Kidney (tissue), 14 donors: ENCODE data around the gene PTH2R. TPM values are rescaled to one million over a fixed set of nuclear protein-coding genes. Genes with fewer than 3 reads are reported as not detected.
"Not testable (repeated sequence)": the region's sequence is repeated elsewhere in the genome, so short reads cannot be mapped to it uniquely, and the experiment has no call there.

Source experiments
- DNase-seq, 5 donors: peaks; one replicate each; pipeline ENCODE4 v3.0.0-alpha.2; 2013 to 2020
- FAIRE-seq: peaks from 2 replicates; lab custom pipeline; 2012; peaks lifted over from hg19 to GRCh38; lab: Jason Lieb, UNC
- H3K27ac ChIP-seq, 2 donors: one replicate each; pipeline ENCODE4 v1.7.0; 2013; ENCODE audit warnings: low read depth in 2 of 2, low read length in 2 of 2, inconsistent platforms in 1 of 2
- H3K27me3 ChIP-seq: one replicate; pipeline ENCODE4 v1.7.1; 2013; ENCODE audit warnings: low read length, inconsistent platforms; ENCODE audit not compliant: control insufficient read depth, insufficient read depth
- H3K36me3 ChIP-seq, 3 donors: one replicate each; pipeline versions ENCODE4 v1.7.0 to v1.7.1; 2013; ENCODE audit warnings: low read length in 3 of 3, control low read depth in 1 of 3, inconsistent platforms in 1 of 3; ENCODE audit not compliant: insufficient read depth in 3 of 3, control insufficient read depth in 2 of 3
- H3K4me1 ChIP-seq, 3 donors: one replicate each; pipeline versions ENCODE4 v1.7.0 to v1.7.1; 2013; ENCODE audit warnings: low read length in 3 of 3, inconsistent platforms in 1 of 3, low read depth in 1 of 3; ENCODE audit not compliant: control insufficient read depth in 2 of 3, insufficient read depth in 2 of 3
- H3K4me3 ChIP-seq, 3 donors: one replicate each; pipeline versions ENCODE4 v1.7.0 to v1.8.1; 2013; ENCODE audit warnings: low read length in 3 of 3, control low read depth in 1 of 3, inconsistent platforms in 1 of 3
- H3K9ac ChIP-seq, 3 donors: one replicate each; pipeline versions ENCODE4 v1.7.0 to v1.7.1; 2013; ENCODE audit warnings: low read length in 3 of 3, control low read depth in 1 of 3, inconsistent platforms in 1 of 3
- H3K9me3 ChIP-seq, 3 donors: one replicate each; pipeline versions ENCODE4 v1.7.0 to v1.7.1; 2013; ENCODE audit warnings: low read length in 3 of 3, control low read depth in 1 of 3, inconsistent platforms in 1 of 3; ENCODE audit not compliant: control insufficient read depth in 2 of 3, insufficient read depth in 1 of 3
- intact Hi-C: fragments of 100-400 bp; cut with DNase I; formaldehyde crosslinking; loops from one replicate; pipeline ENCODE4 v1.11.1; 2022
- polyA plus RNA-seq: library from polyadenylated mRNA; stranded (reverse); fragments of 350-450 nt; fragmentation: Illumina TruSeq; extraction: RNeasy Lipid Tissue Mini Kit (QIAGEN cat#74804); gene quantifications from one replicate; pipeline ENCODE4 v1.2.3, GENCODE V29; 2014; ENCODE audit warnings: low read depth, low replicate concordance; ENCODE audit not compliant: insufficient read depth
- total RNA-seq: library from RNA; stranded (reverse); fragmentation: NEBNext Ultra II Directional; extraction: Animal tissue kit (Norgen Biotek cat#: 25700); gene quantifications from one replicate; pipeline ENCODE4 v1.2.1, GENCODE V29; 2021
- TF ChIP-seq, protein P1 (sequence below): IDR thresholded peaks from 3 replicates; pipeline ENCODE4 v1.5.1; 2012; ENCODE audit warnings: mild to moderate bottlenecking, moderate library complexity, borderline replicate concordance; ENCODE audit not compliant: insufficient read depth; ENCODE audit errors: extremely low read depth
- donor health status: control.
- donor health status: control.
- donor health status: control.
- donor health status: control.
- donor health status: control.
- donor health status: DM: yes; HTN: yes; CAD: no.
- donor health status: Normal renal cell carcinoma (clear cell type).

The PTH2R gene
- total and polyA plus RNA-seq, 2 donors from 2014 or later, result 11.0 to 54.8 TPM

DNA sequence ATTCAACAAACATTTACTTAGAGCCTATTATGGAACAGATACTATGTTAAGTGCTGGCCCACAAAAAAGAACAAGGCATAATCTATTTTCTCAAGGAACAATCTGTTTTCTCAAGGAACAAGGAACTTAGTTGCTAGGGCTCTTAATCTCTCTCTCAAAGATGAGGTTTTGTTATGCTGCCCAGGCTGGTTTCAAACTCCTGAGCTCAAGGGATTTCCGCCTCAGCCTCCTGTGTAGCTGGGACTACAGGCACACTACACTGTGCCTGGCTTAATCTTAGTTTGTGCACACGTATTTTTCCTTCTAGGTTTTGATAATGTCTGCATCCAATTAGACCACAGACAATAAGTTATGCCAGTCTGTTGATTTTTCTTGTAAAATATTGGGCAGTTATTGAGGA, 89.5 kb downstream of the PTH2R start:
- Histone ChIP-seq H3K9me3 (no peaks in the 10 kb centered on the region), H3K27ac (no peak overlapping the region), H3K4me3 (no peak overlapping the region), H3K4me1 (no peaks in the 10 kb centered on the region), H3K27me3 (no peaks in the 10 kb centered on the region), H3K9ac (no peak overlapping the region), H3K36me3 (no peaks in the 10 kb centered on the region)
- DNase-seq, result no peak
- no peak for FAIRE-seq
- intact Hi-C loops, result no loop called here
- TF ChIP-seq, protein P1, sequence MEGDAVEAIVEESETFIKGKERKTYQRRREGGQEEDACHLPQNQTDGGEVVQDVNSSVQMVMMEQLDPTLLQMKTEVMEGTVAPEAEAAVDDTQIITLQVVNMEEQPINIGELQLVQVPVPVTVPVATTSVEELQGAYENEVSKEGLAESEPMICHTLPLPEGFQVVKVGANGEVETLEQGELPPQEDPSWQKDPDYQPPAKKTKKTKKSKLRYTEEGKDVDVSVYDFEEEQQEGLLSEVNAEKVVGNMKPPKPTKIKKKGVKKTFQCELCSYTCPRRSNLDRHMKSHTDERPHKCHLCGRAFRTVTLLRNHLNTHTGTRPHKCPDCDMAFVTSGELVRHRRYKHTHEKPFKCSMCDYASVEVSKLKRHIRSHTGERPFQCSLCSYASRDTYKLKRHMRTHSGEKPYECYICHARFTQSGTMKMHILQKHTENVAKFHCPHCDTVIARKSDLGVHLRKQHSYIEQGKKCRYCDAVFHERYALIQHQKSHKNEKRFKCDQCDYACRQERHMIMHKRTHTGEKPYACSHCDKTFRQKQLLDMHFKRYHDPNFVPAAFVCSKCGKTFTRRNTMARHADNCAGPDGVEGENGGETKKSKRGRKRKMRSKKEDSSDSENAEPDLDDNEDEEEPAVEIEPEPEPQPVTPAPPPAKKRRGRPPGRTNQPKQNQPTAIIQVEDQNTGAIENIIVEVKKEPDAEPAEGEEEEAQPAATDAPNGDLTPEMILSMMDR, result no peak

DNA sequence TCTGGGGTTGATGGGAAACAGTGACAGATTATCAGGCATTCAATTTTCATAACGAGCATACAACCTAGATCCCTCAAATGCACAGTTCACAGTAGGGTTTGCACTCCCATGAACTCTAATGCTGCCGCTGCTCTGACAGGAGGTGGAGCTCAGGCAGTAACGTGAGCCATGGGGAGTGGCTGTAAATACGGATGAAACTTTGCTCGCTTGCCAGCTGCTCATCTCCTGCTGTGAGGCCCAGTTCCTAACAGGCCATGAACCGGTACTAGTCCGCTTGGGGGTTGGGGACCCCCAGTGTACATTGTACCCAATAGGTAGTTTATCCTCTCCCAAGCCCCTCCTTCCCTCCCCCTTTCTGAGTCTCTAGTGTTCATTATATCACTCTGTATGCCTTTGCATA, 94.6 kb downstream of the PTH2R start:
- Histone ChIP-seq H3K4me3 (peak overlapping the region in 2 of 3 donors; percentile 24 to 39), H3K27me3 (no peaks in the 10 kb centered on the region), H3K4me1 (no peaks in the 10 kb centered on the region), H3K27ac (no peak overlapping the region), H3K9me3 (no peaks in the 10 kb centered on the region), H3K9ac (no peak overlapping the region), H3K36me3 (no peaks in the 10 kb centered on the region)
- DNase-seq (peak in 3 of 5 donors; percentile 16 to 34 (median 21)), FAIRE-seq (no peak)
- intact Hi-C loops, result no loop called here
- TF ChIP-seq, protein P1, result no peak

DNA sequence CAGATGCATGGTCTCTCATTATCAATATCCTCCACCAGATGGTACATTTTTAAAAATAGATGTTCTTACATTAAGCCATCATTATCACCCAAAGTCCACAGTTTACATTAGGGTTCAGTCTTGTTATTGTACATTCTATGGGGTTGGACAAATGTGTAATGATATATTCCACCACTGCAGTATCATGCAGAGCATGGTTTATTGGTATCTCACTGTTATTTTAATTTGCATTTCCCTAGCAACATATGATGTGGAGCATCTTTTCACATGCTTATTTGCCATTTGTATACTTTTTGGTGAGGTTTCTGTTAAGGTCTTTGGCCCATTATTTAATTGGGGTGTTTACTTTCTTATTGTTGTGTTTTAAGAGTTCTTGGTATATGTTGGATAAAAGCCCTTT, 95.7 kb downstream of the PTH2R start:
- Histone ChIP-seq H3K4me1 (no peaks in the 10 kb centered on the region), H3K27ac (no peak overlapping the region), H3K9ac (no peak overlapping the region), H3K9me3 (no peaks in the 10 kb centered on the region), H3K27me3 (no peaks in the 10 kb centered on the region), H3K36me3 (no peaks in the 10 kb centered on the region), H3K4me3 (no peak overlapping the region)
- intact Hi-C loops, result no loop called here
- no peak for FAIRE-seq
- TF ChIP-seq, protein P1, result no peak
- DNase-seq, result no peak

DNA sequence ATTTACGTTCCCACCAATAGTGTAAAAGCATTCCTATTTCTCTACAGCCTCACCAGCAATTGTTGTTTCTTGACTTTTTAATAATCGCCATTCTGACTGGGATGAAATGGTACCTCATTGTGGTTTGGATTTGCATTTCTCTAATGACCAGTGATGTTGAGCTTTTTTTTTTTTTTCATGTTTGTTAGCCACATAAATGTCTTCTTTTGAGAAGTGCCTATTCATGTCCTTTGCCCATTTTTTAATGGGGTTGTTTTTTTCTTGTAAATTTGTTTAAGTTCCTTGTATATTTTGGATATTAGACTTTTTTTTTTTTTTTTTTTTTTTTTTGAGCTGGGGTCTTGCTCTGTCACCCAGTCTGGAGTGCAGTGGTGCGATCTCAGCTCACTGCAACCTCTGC, 98.8 kb downstream of the PTH2R start:
- DNase-seq, FAIRE-seq, H3K27ac ChIP-seq, H3K27me3 ChIP-seq, H3K9ac ChIP-seq, H3K4me1 ChIP-seq, H3K9me3 ChIP-seq, H3K36me3 ChIP-seq, H3K4me3 ChIP-seq, intact Hi-C loops: not testable (repeated sequence)
